ENCODE results near the gene JMJD6.

DNA sequence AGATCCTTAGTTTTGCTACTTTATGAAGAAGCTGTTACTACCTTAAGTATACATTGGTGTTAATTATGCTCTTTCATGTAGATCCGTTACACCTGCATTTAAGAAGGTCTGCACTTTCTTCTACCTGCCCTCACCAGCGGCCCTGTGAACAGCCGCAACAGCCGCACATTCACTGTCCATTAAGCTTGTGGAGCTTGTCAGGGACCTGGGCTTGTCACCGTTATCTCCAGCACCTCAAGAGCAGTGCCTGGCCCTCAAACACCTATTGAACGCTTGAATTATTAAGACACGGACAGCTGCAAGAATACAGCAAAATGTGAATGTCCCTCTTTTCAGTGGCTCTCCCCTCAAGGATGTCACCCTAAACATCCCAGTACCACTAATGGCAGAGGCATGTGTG, 12.6 kb downstream of the JMJD6 start:
- TF ChIP-seq POLR2A (IDR thresholded peaks at IDR 0.05; ENCODE audit: low read depth, low read length) (no peak), TAF1 (IDR thresholded peaks at IDR 0.05; ENCODE audit: borderline replicate concordance, low read depth, low read length) (no peak)
